ENCODE results near the gene GIMD1. TPM values are rescaled to one million over a fixed set of nuclear protein-coding genes. Genes with fewer than 3 reads are reported as not detected.
A peak's percentile ranks its signal among the peaks of the same experiment; 100 is the strongest.
"Not testable (repeated sequence)": the region's sequence is repeated elsewhere in the genome, so short reads cannot be mapped to it uniquely, and the experiment has no call there.

The GIMD1 gene
- total RNA-seq (2022) (not detected in 2 replicates), Bru-seq, nascent RNA (not detected), BruChase-seq, experiment 1, labeled RNA remaining after a 6-hour chase (not detected), BruChase-seq, experiment 2, labeled RNA remaining after a 2-hour chase (not detected)
- long read RNA-seq = 0 reads

DNA sequence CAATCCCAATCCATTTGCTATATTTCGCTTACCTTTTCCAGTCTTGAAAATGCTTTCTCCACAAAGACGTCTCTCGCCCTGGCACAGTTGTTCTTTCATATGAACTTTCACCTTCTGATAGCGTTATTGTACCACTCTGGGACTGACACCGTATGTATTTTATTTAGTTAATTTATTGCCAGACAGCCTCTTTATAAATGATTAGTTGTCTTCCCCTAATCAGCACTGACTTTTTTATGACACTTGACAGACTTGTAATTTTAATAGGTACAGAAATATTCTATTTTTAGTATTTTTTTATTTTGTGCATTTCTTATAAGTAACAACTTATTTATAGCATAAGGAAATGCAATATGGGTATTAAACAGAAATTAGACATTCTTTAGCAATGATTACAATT is at the start of gene GIMD1:
Gene GIMD1 (minus strand): TSS at position 101 of the 400 bp plus-strand sequence. CDS start 1,343 bp downstream, outside the sequence.
- peaks cover 15% of the 10 kb centered on the region for H3K4me1 Mint-ChIP-seq (ENCODE audit: low read depth, unreplicated experiment)
- no peaks in the 10 kb centered on the region for H3K36me3 Mint-ChIP-seq (ENCODE audit: insufficient read depth, unreplicated experiment)
- CTCF ChIA-PET = interaction anchor here (1.0 kb wide), 1 partner anchor 90 kb away, joined by 3 read pairs; no protein-coding TSS in a partner anchor
- TF ChIP-seq, protein P1, sequence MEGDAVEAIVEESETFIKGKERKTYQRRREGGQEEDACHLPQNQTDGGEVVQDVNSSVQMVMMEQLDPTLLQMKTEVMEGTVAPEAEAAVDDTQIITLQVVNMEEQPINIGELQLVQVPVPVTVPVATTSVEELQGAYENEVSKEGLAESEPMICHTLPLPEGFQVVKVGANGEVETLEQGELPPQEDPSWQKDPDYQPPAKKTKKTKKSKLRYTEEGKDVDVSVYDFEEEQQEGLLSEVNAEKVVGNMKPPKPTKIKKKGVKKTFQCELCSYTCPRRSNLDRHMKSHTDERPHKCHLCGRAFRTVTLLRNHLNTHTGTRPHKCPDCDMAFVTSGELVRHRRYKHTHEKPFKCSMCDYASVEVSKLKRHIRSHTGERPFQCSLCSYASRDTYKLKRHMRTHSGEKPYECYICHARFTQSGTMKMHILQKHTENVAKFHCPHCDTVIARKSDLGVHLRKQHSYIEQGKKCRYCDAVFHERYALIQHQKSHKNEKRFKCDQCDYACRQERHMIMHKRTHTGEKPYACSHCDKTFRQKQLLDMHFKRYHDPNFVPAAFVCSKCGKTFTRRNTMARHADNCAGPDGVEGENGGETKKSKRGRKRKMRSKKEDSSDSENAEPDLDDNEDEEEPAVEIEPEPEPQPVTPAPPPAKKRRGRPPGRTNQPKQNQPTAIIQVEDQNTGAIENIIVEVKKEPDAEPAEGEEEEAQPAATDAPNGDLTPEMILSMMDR (IDR thresholded peaks at IDR 0.05; ENCODE audit: unreplicated experiment) = no peak
- no peak for DNase-seq
- no peak within 1 kb of the TSS for H3K27ac Mint-ChIP-seq (ENCODE audit: unreplicated experiment)
- intact Hi-C loops (cut with micrococcal nuclease; ENCODE audit: unreplicated experiment) = loop anchor here (1.0 to 2.0 kb wide), 4 partner anchors 102 to 530 kb away; no protein-coding TSS in a partner anchor
- H3K9me3 Mint-ChIP-seq (ENCODE audit: low read depth, unreplicated experiment) = no peaks in the 10 kb centered on the region
- no peak within 1 kb of the TSS for H3K4me3 Mint-ChIP-seq (ENCODE audit: low read depth, unreplicated experiment)
- no peaks in the 10 kb centered on the region for H3K27me3 Mint-ChIP-seq (ENCODE audit: unreplicated experiment)
- no TSS peak for BruUV-seq (replicated peaks)

DNA sequence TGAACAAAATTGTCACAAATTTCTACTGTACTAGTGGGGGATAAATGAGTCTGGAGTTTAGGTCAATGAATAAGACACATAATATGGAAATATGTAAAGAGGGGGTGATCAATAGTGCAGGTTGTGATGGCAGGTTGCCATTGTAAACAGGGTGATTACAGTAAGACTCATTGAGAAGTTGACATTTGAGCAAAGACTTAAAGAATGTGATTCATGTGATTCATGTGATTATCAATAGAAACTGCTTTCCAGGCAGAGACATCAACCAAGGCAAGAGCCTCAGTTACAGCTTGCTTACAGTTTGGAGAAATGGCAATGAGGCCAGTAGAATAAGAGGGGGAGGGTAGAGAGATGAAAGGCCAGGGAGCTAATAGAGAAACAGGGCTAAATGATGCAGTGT is 45.8 kb upstream of the GIMD1 start:
- H3K9me3 Mint-ChIP-seq (ENCODE audit: low read depth, unreplicated experiment) = no peaks in the 10 kb centered on the region
- DNase-seq = peak; percentile 24
- BruUV-seq (replicated peaks) = no TSS peak
- H3K27ac Mint-ChIP-seq (ENCODE audit: unreplicated experiment) = peak overlapping the region; percentile 25
- CTCF ChIA-PET = no interaction called here
- H3K4me1 Mint-ChIP-seq (ENCODE audit: low read depth, unreplicated experiment) = peaks cover 33% of the 10 kb centered on the region
- no peaks in the 10 kb centered on the region for H3K36me3 Mint-ChIP-seq (ENCODE audit: insufficient read depth, unreplicated experiment)
- TF ChIP-seq, protein P1 (IDR thresholded peaks at IDR 0.05; ENCODE audit: unreplicated experiment) = no peak
- H3K27me3 Mint-ChIP-seq (ENCODE audit: unreplicated experiment) = no peaks in the 10 kb centered on the region
- H3K4me3 Mint-ChIP-seq (ENCODE audit: low read depth, unreplicated experiment) = no peak overlapping the region
- intact Hi-C loops (cut with micrococcal nuclease; ENCODE audit: unreplicated experiment) = no loop called here

DNA sequence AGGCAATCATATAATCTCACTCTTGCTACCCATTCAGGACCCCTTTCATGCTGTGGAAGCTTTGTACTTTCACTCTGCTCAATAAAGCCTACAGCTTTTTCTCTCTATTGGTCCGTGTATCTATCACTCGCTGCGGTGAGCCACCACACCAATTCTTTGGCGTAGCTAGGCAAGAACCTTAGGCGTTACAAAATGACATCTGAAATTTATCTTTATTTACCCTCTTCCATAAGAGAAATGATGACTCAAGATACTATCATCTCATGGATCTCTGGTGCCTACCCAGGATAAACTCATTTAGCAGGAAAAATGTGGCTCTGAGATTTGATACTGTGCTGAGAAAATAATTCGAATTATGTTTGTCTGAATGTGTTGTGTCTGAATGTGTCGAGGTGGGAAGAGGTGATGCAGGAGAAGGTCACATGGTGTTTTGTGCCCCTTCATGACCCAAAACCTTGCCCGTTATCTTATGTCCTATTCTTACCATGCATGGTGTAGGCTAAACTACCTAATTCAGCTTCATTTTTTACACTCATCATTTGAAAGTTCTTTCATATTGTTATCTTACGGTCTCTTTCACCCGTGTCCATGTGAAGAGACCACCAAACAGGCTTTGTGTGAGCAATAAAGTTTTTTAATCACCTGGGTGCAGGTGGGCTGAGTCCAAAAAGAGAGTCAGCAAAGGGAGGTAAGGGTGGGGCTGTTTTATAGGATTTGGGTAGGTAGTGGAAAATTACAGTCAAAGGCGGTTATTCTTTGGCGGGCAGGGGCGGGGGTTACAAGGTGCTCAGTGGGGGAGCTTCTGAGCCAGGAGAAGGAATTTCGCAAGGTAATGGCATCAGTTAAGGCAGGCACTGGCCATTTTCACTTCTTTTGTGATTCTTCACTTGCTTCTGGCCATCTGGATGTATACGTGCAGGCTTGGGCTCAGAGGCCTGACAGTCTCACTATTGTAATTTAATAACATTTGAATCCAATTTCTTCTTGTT is 41.6 kb upstream of the GIMD1 start:
- DNase-seq = no peak
- BruUV-seq (replicated peaks) = no TSS peak
- no peak overlapping the region for H3K4me3 Mint-ChIP-seq (ENCODE audit: low read depth, unreplicated experiment)
- TF ChIP-seq, protein P1 (IDR thresholded peaks at IDR 0.05; ENCODE audit: unreplicated experiment) = no peak
- H3K36me3 Mint-ChIP-seq (ENCODE audit: insufficient read depth, unreplicated experiment) = no peaks in the 10 kb centered on the region
- H3K4me1 Mint-ChIP-seq (ENCODE audit: low read depth, unreplicated experiment) = peaks cover 24% of the 10 kb centered on the region
- H3K27me3 Mint-ChIP-seq (ENCODE audit: unreplicated experiment) = no peaks in the 10 kb centered on the region
- no peak overlapping the region for H3K27ac Mint-ChIP-seq (ENCODE audit: unreplicated experiment)
- intact Hi-C loops (cut with micrococcal nuclease; ENCODE audit: unreplicated experiment) = no loop called here
- peaks cover 1% of the 10 kb centered on the region for H3K9me3 Mint-ChIP-seq (ENCODE audit: low read depth, unreplicated experiment)
- CTCF ChIA-PET = no interaction called here

DNA sequence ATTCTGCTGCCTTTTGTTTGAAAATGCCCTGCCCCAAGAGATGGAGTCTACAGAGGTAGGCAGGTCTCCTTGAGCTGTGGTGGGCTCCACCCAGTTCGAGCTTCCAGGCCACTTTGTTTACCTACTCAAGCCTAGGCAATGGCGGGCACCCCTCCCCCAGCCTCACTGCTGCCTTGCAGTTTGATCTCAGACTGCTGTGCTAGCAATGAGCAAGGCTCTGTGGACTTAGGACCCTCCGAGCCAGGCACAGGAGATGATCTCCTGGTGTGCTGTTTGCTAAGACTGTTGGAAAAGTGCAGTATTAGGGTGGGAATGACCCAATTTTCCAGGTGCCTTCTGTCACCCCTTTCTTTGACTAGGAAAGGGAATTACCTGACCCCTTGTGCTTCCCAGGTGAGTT is 39.4 kb upstream of the GIMD1 start:
- H3K36me3 Mint-ChIP-seq (ENCODE audit: insufficient read depth, unreplicated experiment); intact Hi-C loops (cut with micrococcal nuclease; ENCODE audit: unreplicated experiment); H3K9me3 Mint-ChIP-seq (ENCODE audit: low read depth, unreplicated experiment); H3K4me3 Mint-ChIP-seq (ENCODE audit: low read depth, unreplicated experiment); H3K27me3 Mint-ChIP-seq (ENCODE audit: unreplicated experiment); CTCF ChIA-PET; BruUV-seq (replicated peaks); H3K27ac Mint-ChIP-seq (ENCODE audit: unreplicated experiment); DNase-seq: not testable (repeated sequence)
- peaks cover 11% of the 10 kb centered on the region for H3K4me1 Mint-ChIP-seq (ENCODE audit: low read depth, unreplicated experiment)
